ENCODE results near the gene GOLGA1.

GOLGA1 gene

DNA sequence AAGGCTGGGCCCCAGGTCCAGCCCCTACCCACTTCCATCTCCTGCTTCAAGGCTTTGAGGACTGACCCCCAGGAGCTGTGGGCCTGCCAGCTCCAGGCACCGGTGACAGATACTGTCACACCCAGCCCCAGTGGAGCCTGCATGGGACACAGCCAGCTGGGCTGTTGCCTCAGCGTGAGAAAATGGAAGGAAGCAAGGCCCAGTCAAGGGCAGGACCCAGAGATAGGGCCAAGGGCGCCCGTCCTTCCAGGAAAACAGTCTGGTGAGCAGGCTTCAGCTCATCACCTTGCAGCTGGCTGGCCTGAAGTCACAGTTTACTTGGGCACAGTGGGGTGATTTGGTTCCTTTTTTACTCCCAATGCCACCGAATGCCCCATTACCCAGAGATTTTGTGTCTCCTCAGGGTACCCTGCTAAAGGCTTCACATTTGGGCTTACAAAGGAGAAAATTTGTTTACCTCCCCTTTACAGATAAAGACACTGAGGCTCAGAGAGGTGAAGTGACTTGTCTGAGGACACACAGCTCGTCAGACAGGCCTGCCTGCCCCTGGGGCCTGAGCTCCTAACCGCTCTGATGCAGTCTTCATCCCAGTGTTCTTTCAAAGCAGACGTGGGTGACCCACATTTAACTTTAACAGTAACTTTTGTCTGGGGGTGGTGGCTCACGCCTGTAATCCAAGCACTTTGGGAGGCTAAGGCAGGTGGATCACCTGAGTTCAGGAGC is 109.1 kb downstream of the GOLGA1 start:
- TF ChIP-seq CTCF (IDR thresholded peaks at IDR 0.05; ENCODE audit: control insufficient read depth, insufficient read depth, low read depth, low read length, missing control alignments) = no peak
- no peak overlapping the region for H3K4me3 ChIP-seq (ENCODE audit: control insufficient read depth, low read depth, low read length)
- no peak for DNase-seq (ENCODE audit: low read depth)

GRCh38 chr9:124830593-124830992 is 110.3 kb downstream of the GOLGA1 start:
- TF ChIP-seq CTCF (IDR thresholded peaks at IDR 0.05; ENCODE audit: control insufficient read depth, insufficient read depth, low read depth, low read length, missing control alignments) = no peak
- no peak overlapping the region for H3K4me3 ChIP-seq (ENCODE audit: control insufficient read depth, low read depth, low read length)
- no peak for DNase-seq (ENCODE audit: low read depth)

DNA sequence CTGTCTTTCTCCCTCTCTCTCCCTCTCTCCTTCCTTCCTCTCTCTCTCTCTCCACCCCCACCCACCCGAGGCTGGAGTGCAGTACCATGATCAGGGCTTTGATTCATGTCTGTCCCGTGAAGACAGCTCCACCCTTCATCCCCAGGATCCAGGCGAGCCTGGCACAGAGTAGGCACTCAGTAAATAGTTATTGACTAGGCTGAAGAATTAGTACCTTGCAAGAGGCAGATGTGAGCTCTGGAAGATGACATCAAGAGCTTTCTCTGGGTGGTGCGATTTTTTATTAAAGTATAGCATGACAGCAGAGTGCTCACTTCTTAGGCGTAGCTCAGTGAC is 111.6 kb downstream of the GOLGA1 start:
- no peak overlapping the region for H3K4me3 ChIP-seq (ENCODE audit: control insufficient read depth, low read depth, low read length)
- DNase-seq (ENCODE audit: low read depth) = no peak
- TF ChIP-seq CTCF (IDR thresholded peaks at IDR 0.05; ENCODE audit: control insufficient read depth, insufficient read depth, low read depth, low read length, missing control alignments) = no peak

GRCh38 chr9:124828489-124829333 is 112.2 kb downstream of the GOLGA1 start:
- no peak overlapping the region for H3K4me3 ChIP-seq (ENCODE audit: control insufficient read depth, low read depth, low read length)
- no peak for DNase-seq (ENCODE audit: low read depth)

More at GRCh38 chr9:124828489-124829333, 112.2 kb downstream of the GOLGA1 start:
- no peak for TF ChIP-seq CTCF (IDR thresholded peaks at IDR 0.05; ENCODE audit: control insufficient read depth, insufficient read depth, low read depth, low read length, missing control alignments)
